Measurements from ENCODE around the gene HECTD1.

Gene HECTD1

GRCh38 chr14:31229009-31229408, 21.4 kb upstream of the HECTD1 start:
- H3K4me2 ChIP-seq (ENCODE audit: low read depth, low read length): no peak overlapping the region
- no peak for DNase-seq

GRCh38 chr14:31228533-31228932, 20.9 kb upstream of the HECTD1 start:
- Histone ChIP-seq H3K9ac (ENCODE audit: low read length) (no peak overlapping the region), H2AFZ (ENCODE audit: low read length) (no peak overlapping the region), H3K4me3 (ENCODE audit: low read length) (no peak overlapping the region), H3K4me2 (ENCODE audit: low read depth, low read length) (no peak overlapping the region), H3K79me2 (ENCODE audit: low read length) (no peaks in the 10 kb centered on the region), H3K36me3 (replicated peaks; ENCODE audit: insufficient read depth, low read length) (no peaks in the 10 kb centered on the region), H3K27me3 (replicated peaks; ENCODE audit: insufficient read depth, low read length) (no peaks in the 10 kb centered on the region), H3K27ac (ENCODE audit: low read length) (no peak overlapping the region), H3K9me3 (replicated peaks; ENCODE audit: insufficient read depth, low read length) (no peaks in the 10 kb centered on the region), H3F3A (ENCODE audit: insufficient read depth, low read length) (no peaks in the 10 kb centered on the region), H3K9me2 (replicated peaks; ENCODE audit: insufficient read depth, low read length) (no peaks in the 10 kb centered on the region), H4K20me1 (ENCODE audit: insufficient read depth, low read length) (no peaks in the 10 kb centered on the region), H3K4me1 (ENCODE audit: low read length) (no peaks in the 10 kb centered on the region)
- DNase-seq: no peak
- no peak for TF ChIP-seq EZH2phosphoT487 (IDR thresholded peaks at IDR 0.05; ENCODE audit: low read length)
- no peak for TF ChIP-seq EZH2 (optimal IDR thresholded peaks at IDR 0.05; ENCODE audit: low read depth, low read length)
- no peak for TF ChIP-seq CTCF (IDR thresholded peaks at IDR 0.05; ENCODE audit: low read length)

More at GRCh38 chr14:31229009-31229408, 21.4 kb upstream of the HECTD1 start:
- H3K36me3 ChIP-seq (replicated peaks; ENCODE audit: insufficient read depth, low read length): no peaks in the 10 kb centered on the region
- H3K79me2 ChIP-seq (ENCODE audit: low read length): no peaks in the 10 kb centered on the region
- no peaks in the 10 kb centered on the region for H3K9me3 ChIP-seq (replicated peaks; ENCODE audit: insufficient read depth, low read length)
- H2AFZ ChIP-seq (ENCODE audit: low read length): no peak overlapping the region
- no peak overlapping the region for H3K27ac ChIP-seq (ENCODE audit: low read length)
- H3K4me3 ChIP-seq (ENCODE audit: low read length): no peak overlapping the region
- no peak overlapping the region for H3K9ac ChIP-seq (ENCODE audit: low read length)
- no peaks in the 10 kb centered on the region for H3K27me3 ChIP-seq (replicated peaks; ENCODE audit: insufficient read depth, low read length)
- H3K4me1 ChIP-seq (ENCODE audit: low read length): no peaks in the 10 kb centered on the region
- TF ChIP-seq EZH2 (optimal IDR thresholded peaks at IDR 0.05; ENCODE audit: low read depth, low read length) (no peak), EZH2phosphoT487 (IDR thresholded peaks at IDR 0.05; ENCODE audit: low read length) (no peak), CTCF (IDR thresholded peaks at IDR 0.05; ENCODE audit: low read length) (no peak)
- H3F3A ChIP-seq (ENCODE audit: insufficient read depth, low read length): no peaks in the 10 kb centered on the region
- H3K9me2 ChIP-seq (replicated peaks; ENCODE audit: insufficient read depth, low read length): no peaks in the 10 kb centered on the region
- H4K20me1 ChIP-seq (ENCODE audit: insufficient read depth, low read length): no peaks in the 10 kb centered on the region

GRCh38 chr14:31224808-31225207, 17.2 kb upstream of the HECTD1 start:
- TF ChIP-seq EZH2phosphoT487 (IDR thresholded peaks at IDR 0.05; ENCODE audit: low read length) (no peak), CTCF (IDR thresholded peaks at IDR 0.05; ENCODE audit: low read length) (no peak), EZH2 (optimal IDR thresholded peaks at IDR 0.05; ENCODE audit: low read depth, low read length) (no peak)
- no peak overlapping the region for H3K4me2 ChIP-seq (ENCODE audit: low read depth, low read length)

More at GRCh38 chr14:31224808-31225207, 17.2 kb upstream of the HECTD1 start:
- no peak for DNase-seq
- H4K20me1 ChIP-seq (ENCODE audit: insufficient read depth, low read length): no peaks in the 10 kb centered on the region
- H3K4me1 ChIP-seq (ENCODE audit: low read length): no peaks in the 10 kb centered on the region
- H3K27ac ChIP-seq (ENCODE audit: low read length): no peak overlapping the region
- no peaks in the 10 kb centered on the region for H3K9me3 ChIP-seq (replicated peaks; ENCODE audit: insufficient read depth, low read length)
- no peaks in the 10 kb centered on the region for H3K27me3 ChIP-seq (replicated peaks; ENCODE audit: insufficient read depth, low read length)
- no peak overlapping the region for H3K9ac ChIP-seq (ENCODE audit: low read length)
- H3K9me2 ChIP-seq (replicated peaks; ENCODE audit: insufficient read depth, low read length): no peaks in the 10 kb centered on the region
- H2AFZ ChIP-seq (ENCODE audit: low read length): no peak overlapping the region
- no peaks in the 10 kb centered on the region for H3K79me2 ChIP-seq (ENCODE audit: low read length)
- no peaks in the 10 kb centered on the region for H3F3A ChIP-seq (ENCODE audit: insufficient read depth, low read length)
- no peaks in the 10 kb centered on the region for H3K36me3 ChIP-seq (replicated peaks; ENCODE audit: insufficient read depth, low read length)
- no peak overlapping the region for H3K4me3 ChIP-seq (ENCODE audit: low read length)

All from MM.1S (cell line).